GM12892 (cell line): ENCODE measurements around the gene WDFY4.

Experiments used
- POLR2A ChIP-seq: IDR thresholded peaks from 2 replicates; pipeline ENCODE4 v1.6.1; 2011; ENCODE audit warnings: low read depth, low read length, control low read depth
- POLR2AphosphoS5 ChIP-seq: IDR thresholded peaks from 2 replicates; pipeline ENCODE4 v1.6.1; 2011; ENCODE audit warnings: low read depth, low read length, control low read depth

GRCh38 chr10:48775206-48775517 is 90.5 kb downstream of the WDFY4 start:
- TF ChIP-seq POLR2AphosphoS5 (no peak), POLR2A (no peak)
